Suppressor macrophage treated with lipopolysaccharide for 4 hours (primary cell): ENCODE results near the gene MBOAT7.
"Not testable (repeated sequence)": the region's sequence is repeated elsewhere in the genome, so short reads cannot be mapped to it uniquely, and the experiment has no call there.

Source experiments
- DNase-seq: peaks from one replicate; pipeline ENCODE4 v3.0.0-alpha.2; 2020

The MBOAT7 gene

GRCh38 chr19:54186351-54186750 lies 3.0 kb downstream of the MBOAT7 start:
- no peak for DNase-seq

GRCh38 chr19:54183431-54183830 lies 5.9 kb downstream of the MBOAT7 start:
- DNase-seq, result no peak

DNA sequence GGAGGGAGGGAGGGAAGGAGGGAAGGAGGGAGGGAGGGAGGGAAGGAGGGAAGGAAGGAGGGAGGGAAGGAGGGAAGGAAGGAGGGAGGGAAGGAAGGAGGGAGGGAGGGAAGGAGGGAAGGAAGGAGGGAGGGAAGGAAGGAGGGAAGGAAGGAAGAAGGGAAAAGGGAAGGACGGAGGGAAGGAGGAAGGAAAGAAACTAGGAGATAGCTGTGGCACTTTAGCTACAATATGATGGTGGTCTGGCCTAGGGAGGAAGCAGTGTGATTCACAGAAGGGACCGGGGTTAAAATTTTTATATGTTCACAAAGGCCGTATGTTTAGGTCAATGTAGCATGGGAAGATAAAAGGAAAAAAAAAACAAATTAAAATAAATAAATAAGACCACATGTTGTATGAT lies 7.5 kb downstream of the MBOAT7 start:
- DNase-seq, result not testable (repeated sequence)

GRCh38 chr19:54180691-54181091 lies 8.7 kb downstream of the MBOAT7 start:
- no peak for DNase-seq

- no peak for DNase-seq
Observed at GRCh38 chr19:54179921-54180461, 9.4 kb downstream of the MBOAT7 start.

DNA sequence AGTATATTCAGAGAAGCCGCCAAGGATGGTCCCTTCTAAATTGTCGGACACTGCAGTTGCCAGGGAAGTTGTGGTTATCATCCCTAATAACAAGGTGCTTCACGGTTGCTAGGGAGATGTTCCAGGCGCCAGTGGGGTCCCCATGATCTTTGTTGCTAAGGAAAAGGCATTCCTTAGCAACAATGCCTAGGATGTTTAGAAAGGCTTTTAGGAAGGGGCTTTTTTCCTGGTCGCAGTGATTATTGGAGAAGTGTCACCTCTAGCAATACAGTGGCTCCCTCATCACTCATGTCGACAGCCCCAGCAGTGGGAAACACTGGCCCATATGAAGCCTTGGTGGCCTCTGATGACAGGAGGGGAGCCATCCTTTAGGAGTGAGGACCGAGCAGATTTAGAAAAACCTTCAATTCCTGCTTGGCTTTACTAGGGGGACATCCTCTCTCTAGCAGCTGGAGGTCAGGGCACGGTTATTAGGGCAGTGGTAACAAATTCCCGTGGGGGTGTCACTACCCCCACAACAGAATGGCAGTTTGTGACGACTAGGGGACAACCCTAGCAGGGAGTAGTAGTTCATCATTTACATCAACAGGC lies 10.0 kb downstream of the MBOAT7 start:
- DNase-seq, result no peak

DNA sequence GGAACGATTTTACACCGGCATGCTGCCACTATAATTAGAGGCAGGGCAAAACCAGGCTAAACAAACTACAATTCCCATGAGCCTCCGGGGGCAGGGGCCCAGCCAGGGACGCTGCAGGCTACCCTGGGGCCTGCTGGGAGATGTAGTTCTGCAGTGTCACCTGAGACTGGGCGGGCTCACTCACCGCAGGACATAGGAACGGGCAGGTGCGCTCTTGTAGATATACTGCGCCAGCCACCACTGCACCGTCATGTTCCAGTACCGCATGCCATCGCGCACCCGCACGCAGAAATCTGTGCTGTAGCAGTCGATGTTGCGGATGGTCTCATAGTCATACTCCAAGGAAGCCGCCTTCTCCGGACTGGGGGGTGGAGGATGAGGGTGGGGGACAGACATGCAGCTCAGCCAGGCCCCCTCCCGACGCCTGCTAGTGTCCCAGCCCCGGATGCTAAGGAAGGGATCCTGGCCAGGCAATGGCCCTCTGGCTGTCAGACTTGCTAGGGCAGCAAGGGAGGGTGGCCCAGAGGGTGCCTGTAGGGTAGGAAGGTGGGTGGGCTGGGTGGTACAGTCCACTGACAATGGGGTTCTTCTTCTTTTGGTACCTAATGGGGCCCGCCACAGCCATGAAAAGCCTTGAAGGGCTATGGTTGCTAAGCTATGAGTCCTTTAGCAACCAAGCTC lies 10.7 kb downstream of the MBOAT7 start:
- DNase-seq, result no peak

GRCh38 chr19:54173951-54174834 lies 15.2 kb downstream of the MBOAT7 start:
- no peak for DNase-seq

DNA sequence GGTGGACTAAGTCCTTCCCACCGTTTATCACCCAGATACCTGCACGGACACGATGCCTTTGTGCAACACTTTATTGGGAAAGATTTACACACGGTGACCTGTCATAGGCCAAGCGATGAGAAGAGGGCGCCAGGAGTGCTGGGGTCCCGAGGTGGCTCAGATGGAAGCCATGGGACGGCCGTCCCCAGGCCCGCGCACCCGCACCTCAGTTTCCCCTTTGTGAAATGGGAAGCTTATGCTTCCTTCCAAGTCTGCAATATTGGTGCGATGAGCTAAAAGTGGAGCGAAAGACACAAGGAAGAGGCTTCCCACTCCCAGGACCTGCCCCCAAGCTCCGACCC lies 16.1 kb downstream of the MBOAT7 start:
- no peak for DNase-seq

- peak; percentile 19 for DNase-seq
Observed at GRCh38 chr19:54172471-54173358, 16.7 kb downstream of the MBOAT7 start, which contains the start of gene TMC4. TMC4 (minus strand) TSS chr19:54173160; CDS start chr19:54173117, 43 bp downstream.

DNA sequence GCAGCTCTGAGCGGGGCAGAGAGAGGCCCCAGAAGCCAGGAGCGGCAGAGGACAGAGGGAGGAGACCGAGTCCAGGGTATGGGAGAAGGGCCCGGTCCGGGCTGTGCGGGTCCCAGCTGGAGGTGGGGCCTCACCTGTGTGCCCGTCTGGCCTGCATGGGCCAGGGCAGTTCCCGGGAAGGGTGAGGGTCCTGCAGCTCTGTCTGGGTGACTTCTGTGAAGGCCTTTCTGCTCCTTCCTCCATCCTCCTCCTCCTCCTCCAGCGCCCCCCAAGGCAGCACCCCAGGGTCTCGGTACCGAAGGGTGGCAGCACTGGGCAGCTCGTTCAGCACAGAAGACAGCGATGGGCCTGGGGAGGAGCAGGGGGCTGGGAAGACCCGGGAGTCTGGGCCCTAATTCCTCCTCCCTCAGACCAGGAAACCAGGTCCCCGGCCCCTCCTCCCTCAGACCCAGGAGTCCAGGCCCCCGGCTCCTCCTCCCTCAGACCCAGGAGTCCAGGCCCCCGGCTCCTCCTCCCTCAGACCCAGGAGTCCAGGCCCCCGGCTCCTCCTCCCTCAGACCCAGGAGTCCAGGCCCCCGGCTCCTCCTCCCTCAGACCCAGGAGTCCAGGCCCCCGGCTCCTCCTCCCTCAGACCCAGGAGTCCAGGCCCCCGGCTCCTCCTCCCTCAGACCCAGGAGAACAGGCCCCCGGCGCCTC lies 17.5 kb downstream of the MBOAT7 start:
- DNase-seq, result not testable (repeated sequence)

DNA sequence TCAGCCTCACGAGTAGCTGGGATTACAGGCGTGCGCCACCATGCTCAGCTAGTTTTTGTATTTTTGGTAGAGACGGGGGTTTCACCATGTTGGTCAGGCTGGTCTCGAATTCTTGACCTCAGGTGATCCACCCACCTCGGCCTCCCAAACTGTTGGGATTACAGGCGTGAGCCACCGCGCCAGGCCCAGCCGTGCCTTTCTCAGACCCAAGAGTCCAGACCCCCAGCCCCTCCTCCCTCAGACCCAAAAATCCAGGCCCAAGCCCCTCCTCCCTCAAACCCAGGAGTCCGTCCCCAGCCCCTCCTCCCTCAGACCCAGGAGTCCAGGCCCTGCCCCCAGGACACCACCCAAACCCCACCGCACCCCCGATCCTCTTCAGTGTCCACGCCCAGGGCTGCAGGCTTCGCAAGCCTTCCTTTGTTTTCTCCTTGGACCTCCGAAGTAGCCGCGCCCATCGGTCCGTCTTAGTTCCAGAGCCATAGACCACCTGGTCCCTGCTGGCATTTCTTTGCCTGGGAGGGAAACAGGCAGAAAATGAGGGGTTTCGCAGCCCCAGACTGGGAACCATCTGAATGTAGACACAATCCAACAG lies 20.1 kb downstream of the MBOAT7 start:
- DNase-seq, result no peak

DNA sequence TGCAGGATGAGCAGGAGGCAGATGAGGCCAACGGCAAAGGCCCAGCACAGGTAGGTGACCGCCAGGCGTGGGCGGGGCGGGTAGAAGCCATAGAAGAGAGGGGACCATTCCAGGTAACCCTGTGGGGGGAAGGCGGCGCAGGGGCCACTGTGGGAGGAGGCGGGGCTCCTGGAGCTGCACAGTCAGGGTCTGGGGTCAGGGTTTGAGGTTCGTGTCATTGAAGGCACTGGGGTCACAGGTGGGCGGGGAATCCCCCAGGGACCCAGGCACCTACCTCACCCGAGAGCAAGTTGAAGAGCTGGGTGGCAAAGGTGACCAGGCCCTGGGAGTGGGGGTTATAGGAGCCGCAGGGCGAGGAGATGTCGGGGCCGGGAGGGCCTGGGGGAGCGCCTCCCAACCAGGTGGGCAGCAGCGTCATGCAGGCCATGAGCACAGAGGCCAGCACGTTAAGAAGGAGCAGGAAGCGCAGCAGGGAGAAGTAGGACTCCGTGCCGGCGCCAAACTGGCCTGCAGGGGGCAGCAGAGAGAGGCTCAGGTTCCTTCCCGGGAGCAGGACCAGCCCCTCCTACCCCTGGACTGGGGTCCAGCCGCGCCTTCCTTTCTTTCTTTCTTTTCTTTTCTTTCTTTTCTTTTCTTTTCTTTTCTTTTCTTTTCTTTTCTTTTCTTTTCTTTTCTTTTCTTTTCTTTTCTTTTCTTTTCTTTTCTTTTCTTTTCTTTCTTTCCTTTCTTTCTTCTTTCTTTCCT lies 21.0 kb downstream of the MBOAT7 start:
- peak; percentile 96 for DNase-seq

DNA sequence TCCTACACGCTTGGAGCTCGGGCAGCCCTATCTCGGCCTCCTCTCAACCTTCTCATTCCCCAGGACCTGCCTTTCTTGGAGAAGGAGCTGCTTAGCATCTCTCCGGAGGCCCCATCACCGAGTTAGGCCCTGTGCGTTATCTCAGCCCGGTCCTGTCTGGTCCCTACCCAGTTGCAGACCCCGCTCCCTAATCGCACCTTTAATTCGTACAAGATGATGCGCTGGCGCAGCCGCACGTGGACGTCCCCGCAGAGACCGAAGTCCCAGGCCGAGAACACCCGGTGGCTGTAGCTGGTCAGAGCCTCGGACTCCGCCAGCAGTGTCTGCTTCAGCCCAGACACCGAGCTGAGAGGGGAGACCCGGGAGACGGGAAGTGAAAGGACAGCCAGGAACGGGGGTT lies 24.2 kb downstream of the MBOAT7 start:
- DNase-seq, result no peak

GRCh38 chr19:54164369-54165068 lies 24.9 kb downstream of the MBOAT7 start:
- peak; percentile 62 for DNase-seq

DNA sequence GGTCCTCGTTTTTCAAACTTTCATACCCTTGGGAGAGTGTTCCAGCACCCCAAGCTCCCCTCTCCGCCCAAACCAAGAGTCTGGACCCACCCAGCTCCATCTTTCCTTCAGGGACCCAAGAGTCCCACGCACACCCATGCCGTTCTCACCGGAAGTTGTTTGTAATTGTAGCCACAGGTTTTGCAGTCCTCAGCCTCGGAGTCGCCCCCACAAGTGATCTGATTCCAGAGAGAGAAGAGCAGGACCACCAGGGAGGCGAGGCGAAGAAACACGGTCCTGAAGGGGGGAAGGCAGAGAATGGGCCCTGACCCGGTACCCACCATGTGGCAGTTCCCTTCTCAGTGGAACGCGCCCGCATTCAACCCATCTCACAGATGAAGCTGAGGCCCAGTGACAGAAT lies 26.5 kb downstream of the MBOAT7 start:
- no peak for DNase-seq

DNA sequence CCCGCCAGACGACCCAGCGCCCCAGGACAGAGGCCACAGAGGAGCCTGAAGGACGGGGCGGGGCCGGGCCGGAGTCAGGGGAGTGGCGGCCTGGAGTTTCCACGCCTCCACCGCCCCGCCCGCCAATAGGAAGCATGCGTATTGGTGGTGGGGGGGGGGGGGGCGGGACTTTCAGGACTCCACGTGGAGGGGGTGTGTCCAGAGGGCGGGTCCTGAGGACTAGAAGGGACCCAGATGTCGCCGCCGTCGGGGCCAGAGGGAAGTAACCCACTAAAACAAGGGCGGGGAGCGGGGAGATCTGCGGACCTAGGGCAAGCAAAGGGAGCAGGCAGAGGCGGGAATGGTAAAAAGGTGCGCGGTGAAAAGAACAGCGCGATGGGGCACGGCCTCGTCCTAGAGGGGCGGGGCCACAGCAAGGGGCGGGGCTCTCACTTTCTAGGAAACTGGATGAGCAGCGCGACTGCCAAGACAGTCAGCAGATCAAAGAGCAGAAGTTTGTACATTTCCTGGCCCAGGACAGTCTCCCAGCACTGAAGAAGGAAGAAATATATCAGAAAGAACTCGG lies 27.1 kb downstream of the MBOAT7 start:
- peak; percentile 94 for DNase-seq

DNA sequence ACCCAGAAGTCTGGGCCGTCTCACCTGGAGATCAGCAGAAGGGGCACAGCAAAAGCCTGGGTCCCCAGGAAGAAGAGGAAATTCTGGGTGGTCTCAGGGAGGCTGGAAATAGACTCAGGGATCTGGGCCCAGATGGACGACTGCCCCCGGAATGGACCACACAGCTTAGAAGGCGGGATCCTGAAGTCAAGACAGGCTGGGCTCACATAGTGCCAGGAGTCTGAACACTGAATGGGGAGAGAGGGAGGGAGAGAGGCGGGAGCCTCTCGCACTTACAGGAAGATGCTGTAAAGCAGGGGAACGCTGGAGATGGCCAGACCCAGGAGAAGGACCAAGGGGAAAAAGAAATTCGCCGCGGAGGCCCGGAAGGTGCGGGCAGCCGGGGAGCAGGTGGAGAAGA lies 28.5 kb downstream of the MBOAT7 start:
- no peak for DNase-seq

GRCh38 chr19:54160182-54160811 lies 29.1 kb downstream of the MBOAT7 start:
- no peak for DNase-seq
